Spleen (tissue), 11 donors: ENCODE data around the gene PLA2G3. TPM values are rescaled to one million over a fixed set of nuclear protein-coding genes. Genes with fewer than 3 reads are reported as not detected.

Source experiments
- DNase-seq: peaks from one replicate; pipeline ENCODE4 v3.0.0-alpha.2; 2020
- H3K27ac ChIP-seq, 8 donors: fragments of 200-600 bp; sonication (generic) in 7 of 8; 1 replicate in 4 of 8; 2 replicates in 4 of 8; pipeline versions ENCODE4 v1.5.0 to v1.8.0; 2016 to 2021; ENCODE audit warnings: inconsistent platforms in 4 of 8, mild to moderate bottlenecking in 4 of 8, moderate library complexity in 1 of 8
- H3K27me3 ChIP-seq, 7 donors: fragments of 200-600 bp; sonication (generic) in 6 of 7; replicated peaks in 1 of 7; 1 replicate in 4 of 7; 2 replicates in 3 of 7; pipeline versions ENCODE4 v1.5.0 to v1.8.0; 2016 to 2021; ENCODE audit warnings: inconsistent platforms in 3 of 7, mild to moderate bottlenecking in 1 of 7
- H3K36me3 ChIP-seq, 6 donors: fragments of 200-600 bp; sonication (generic) in 5 of 6; 1 replicate in 4 of 6; 2 replicates in 2 of 6; pipeline versions ENCODE4 v1.5.0 to v1.8.0; 2016 to 2021; ENCODE audit warnings: inconsistent platforms in 2 of 6
- H3K4me1 ChIP-seq, 6 donors: fragments of 200-600 bp; sonication (generic) in 5 of 6; 1 replicate in 3 of 6; 2 replicates in 3 of 6; pipeline versions ENCODE4 v1.5.0 to v1.8.0; 2016 to 2021; ENCODE audit warnings: inconsistent platforms in 3 of 6
- H3K4me3 ChIP-seq, 8 donors: fragments of 200-600 bp; sonication (generic) in 7 of 8; 1 replicate in 4 of 8; 2 replicates in 4 of 8; pipeline versions ENCODE4 v1.5.0 to v1.8.0; 2016 to 2021; ENCODE audit warnings: inconsistent platforms in 4 of 8, mild to moderate bottlenecking in 4 of 8, moderate library complexity in 2 of 8
- H3K9me3 ChIP-seq, 8 donors: fragments of 200-600 bp; sonication (generic) in 7 of 8; 1 replicate in 4 of 8; 2 replicates in 4 of 8; pipeline versions ENCODE4 v1.5.0 to v1.8.0; 2016 to 2021; ENCODE audit warnings: inconsistent platforms in 4 of 8
- POLR2A ChIP-seq, 3 donors: fragments of 450-650 bp; IDR thresholded peaks; one replicate each; pipeline ENCODE4 v1.5.1; 2017; ENCODE audit warnings: antibody characterized with exemption in 3 of 3, mild to moderate bottlenecking in 1 of 3
- POLR2AphosphoS5 ChIP-seq, 3 donors: sonication (generic); formaldehyde crosslinking; IDR thresholded peaks; one replicate each; pipeline ENCODE4 v1.5.1; 2017; ENCODE audit warnings: antibody characterized with exemption in 3 of 3
- WGBS, 5 donors: extraction: QIAGEN DNeasy Blood & Tissue Kit in 3 of 5; methylation state at CpG; one replicate each; pipeline versions ENCODE4 v1.1.5 to v1.1.7; 2013 to 2018; 5-methylcytosine and 5-hydroxymethylcytosine counted together
- intact Hi-C: fragments of 100-400 bp; cut with DNase I; formaldehyde crosslinking; loops from one replicate; pipeline ENCODE4 v1.15.0; 2023; ENCODE audit warnings: low total_unique reads
- polyA plus RNA-seq, 3 donors: library from polyadenylated mRNA; stranded (reverse); fragments of 200-250 nt; gene quantifications; one replicate each; pipeline ENCODE4 v1.2.1, GENCODE V29; 2013
- total RNA-seq, 7 donors: library from RNA; depleted of rRNA in 3 of 7; stranded (reverse); fragments of >200 nt in 3 of 7; fragmentation: NEBNext Ultra II Directional in 4 of 7; extraction: Animal tissue kit (Norgen Biotek cat#: 25700) in 4 of 7; gene quantifications; one replicate each; pipeline versions ENCODE4 v1.1.0 to v1.2.1, GENCODE V29; 2016 to 2021
- TF ChIP-seq, protein P1 (sequence below), 11 experiments: fragments of 200-600 bp in 7 of 11; fragments of 450-650 bp in 4 of 11; sonication (generic) in 4 of 11; IDR thresholded peaks in 8 of 11; conservative IDR thresholded peaks in 3 of 11; 1 replicate in 7 of 11; 2 replicates in 4 of 11; pipeline versions ENCODE4 v1.4.0 to v1.8.0; 2016 to 2021; ENCODE audit warnings: antibody characterized with exemption in 11 of 11, inconsistent platforms in 4 of 11, mild to moderate bottlenecking in 1 of 11
- donor health status: healthy with polysubstance abuse.
- donor health status: DM: no; HTN: no; CAD: no; lungs with moderate emphysema.
- donor health status: DM: no; HTN: no; CAD: no.
- donor health status: Bipolar disorder and iron deficiency.
- donor health status: healthy.
- donor health status: DM: no; HTN: no; CAD: no.
- donor health status: DM: yes; HTN: yes; CAD: no.

The PLA2G3 gene
- total and polyA plus RNA-seq, 10 donors, result not detected

DNA sequence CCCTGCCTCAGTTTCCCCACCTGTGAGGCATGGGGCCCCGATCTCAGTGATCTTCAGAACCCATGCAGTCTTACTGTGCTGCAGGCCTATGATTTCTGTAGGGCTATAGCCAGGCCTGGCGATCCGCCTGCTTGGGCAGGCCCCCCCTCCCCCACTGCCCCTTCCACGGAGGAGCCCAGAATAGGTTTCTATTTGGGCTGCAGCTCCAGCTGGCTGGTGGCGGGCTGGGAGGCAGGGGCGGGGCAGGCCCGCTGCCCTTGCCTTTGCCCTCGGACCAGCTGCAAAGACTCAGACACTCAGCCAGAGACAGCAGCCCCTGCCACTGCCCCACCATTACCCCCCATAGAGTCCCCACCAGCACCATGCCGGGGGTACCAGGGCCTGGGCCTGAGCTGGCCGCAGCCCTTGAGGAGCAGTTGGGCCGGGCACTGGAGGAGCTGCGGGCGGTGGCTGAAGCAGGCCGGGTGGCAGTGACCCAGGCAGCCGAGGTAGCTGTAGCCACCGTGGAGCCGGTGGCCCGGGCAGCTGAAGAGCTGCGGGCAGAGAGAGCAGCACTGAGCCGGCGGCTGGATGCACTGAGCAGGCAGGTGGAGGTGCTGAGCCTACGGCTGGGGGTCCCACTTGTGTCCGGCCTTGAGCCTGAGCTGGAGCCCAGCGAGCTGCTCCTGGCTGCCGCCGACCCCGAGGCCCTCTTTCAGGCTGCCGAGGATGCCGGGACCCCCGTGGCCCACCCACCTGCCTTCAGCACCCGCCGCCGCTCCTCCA lies 47.0 kb downstream of the PLA2G3 start:
- Histone ChIP-seq H3K27ac (peak overlapping the region in 1 of 8 donors; percentile 16), H3K9me3 (no peaks in the 10 kb centered on the region), H3K4me1 (peaks cover 0 to 43% (median 25%) of the 10 kb centered on the region in 6 donors), H3K4me3 (no peak overlapping the region), H3K27me3 (no peaks in the 10 kb centered on the region), H3K36me3 (peaks cover 0 to 100% (median 67%) of the 10 kb centered on the region in 6 donors)
- 88 to 94% (median 92%) methylated on average over 22 to 33 of the region's 33 CpGs for WGBS, 5 donors
- intact Hi-C loops, result no loop called here
- peak; percentile 3 to 33 (median 27) for TF ChIP-seq POLR2AphosphoS5 (IDR thresholded peaks at IDR 0.05)
- TF ChIP-seq, protein P1, sequence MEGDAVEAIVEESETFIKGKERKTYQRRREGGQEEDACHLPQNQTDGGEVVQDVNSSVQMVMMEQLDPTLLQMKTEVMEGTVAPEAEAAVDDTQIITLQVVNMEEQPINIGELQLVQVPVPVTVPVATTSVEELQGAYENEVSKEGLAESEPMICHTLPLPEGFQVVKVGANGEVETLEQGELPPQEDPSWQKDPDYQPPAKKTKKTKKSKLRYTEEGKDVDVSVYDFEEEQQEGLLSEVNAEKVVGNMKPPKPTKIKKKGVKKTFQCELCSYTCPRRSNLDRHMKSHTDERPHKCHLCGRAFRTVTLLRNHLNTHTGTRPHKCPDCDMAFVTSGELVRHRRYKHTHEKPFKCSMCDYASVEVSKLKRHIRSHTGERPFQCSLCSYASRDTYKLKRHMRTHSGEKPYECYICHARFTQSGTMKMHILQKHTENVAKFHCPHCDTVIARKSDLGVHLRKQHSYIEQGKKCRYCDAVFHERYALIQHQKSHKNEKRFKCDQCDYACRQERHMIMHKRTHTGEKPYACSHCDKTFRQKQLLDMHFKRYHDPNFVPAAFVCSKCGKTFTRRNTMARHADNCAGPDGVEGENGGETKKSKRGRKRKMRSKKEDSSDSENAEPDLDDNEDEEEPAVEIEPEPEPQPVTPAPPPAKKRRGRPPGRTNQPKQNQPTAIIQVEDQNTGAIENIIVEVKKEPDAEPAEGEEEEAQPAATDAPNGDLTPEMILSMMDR (IDR thresholded peaks at IDR 0.05 in 8 of 11, conservative IDR thresholded peaks at IDR 0.05 in 3 of 11), result no peak
- no peak for DNase-seq

DNA sequence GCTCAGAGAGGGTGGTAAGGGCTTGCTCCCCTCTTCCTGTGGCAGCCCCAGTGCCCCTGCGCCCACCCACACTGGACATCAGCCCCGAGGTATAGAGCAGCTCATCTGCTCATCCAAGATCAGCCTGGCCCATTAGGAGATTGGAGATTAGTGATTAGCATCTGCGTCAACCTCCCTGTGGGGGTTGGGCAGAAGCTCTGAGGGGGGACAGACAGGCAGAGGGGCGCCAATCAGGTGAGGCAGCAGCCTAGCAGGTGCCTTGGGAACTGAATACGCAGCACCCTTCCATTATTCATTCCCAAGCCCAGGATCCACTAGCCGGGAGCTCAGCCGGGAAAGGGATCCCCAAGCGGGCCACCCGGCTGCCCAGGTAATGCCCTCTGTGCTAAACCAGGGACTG lies 48.1 kb downstream of the PLA2G3 start:
- H3K9me3 ChIP-seq, result no peaks in the 10 kb centered on the region
- H3K27me3 ChIP-seq, result no peaks in the 10 kb centered on the region
- no peak overlapping the region for H3K4me3 ChIP-seq
- peaks cover 0 to 54% (median 30%) of the 10 kb centered on the region in 6 donors for H3K4me1 ChIP-seq
- 96 to 99% (median 97%) methylated on average over 6 to 9 of the region's 9 CpGs for WGBS, 5 donors
- intact Hi-C loops, result no loop called here
- TF ChIP-seq, protein P1 (IDR thresholded peaks at IDR 0.05 in 8 of 11, conservative IDR thresholded peaks at IDR 0.05 in 3 of 11), result no peak
- TF ChIP-seq POLR2AphosphoS5 (IDR thresholded peaks at IDR 0.05) (no peak), POLR2A (IDR thresholded peaks at IDR 0.05) (no peak)
- H3K36me3 ChIP-seq, result peaks cover 0 to 100% (median 69%) of the 10 kb centered on the region in 6 donors
- H3K27ac ChIP-seq, result peak overlapping the region in 2 of 8 donors; percentile 28 to 96
- DNase-seq, result no peak

DNA sequence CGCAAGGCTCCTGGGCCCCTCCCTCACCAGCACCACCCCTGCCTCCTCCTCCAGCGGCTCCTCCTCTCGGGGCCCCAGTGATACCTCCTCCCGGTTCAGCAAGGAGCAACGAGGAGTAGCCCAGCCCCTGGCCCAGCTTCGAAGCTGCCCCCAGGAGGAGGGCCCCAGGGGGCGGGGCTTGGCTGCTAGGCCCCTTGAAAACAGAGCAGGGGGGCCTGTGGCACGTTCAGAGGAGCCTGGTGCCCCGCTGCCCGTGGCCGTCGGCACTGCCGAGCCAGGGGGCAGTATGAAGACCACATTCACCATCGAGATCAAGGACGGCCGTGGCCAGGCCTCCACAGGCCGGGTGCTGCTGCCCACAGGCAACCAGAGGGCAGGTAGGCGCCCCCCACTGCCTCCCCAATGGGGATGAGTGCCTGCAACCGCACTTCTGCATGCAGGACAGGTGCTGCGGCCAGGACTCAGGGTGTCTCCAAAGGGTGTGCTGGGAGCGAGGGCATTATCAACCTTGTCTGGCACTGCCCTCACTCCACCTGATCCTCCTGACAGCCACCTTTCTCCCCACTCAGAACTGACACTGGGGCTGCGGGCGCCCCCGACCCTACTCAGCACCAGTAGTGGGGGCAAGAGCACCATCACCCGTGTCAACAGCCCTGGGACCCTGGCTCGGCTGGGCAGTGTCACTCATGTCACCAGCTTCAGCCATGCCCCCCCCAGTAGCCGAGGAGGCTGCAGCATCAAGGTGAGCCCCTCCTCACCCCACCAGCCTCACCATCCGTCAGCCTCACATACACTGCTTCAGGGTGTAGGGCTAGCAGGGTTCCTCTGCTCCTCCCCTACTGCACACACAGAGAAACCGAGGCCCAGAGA lies 49.0 kb downstream of the PLA2G3 start:
- no peaks in the 10 kb centered on the region for H3K27me3 ChIP-seq
- H3K27ac ChIP-seq, result peak overlapping the region in 4 of 8 donors; percentile 4 to 96 (median 64)
- TF ChIP-seq POLR2A (IDR thresholded peaks at IDR 0.05) (no peak), POLR2AphosphoS5 (IDR thresholded peaks at IDR 0.05) (peak in 2 of 3 donors; percentile 29 to 38)
- H3K4me3 ChIP-seq, result no peak overlapping the region
- intact Hi-C loops, result no loop called here
- no peaks in the 10 kb centered on the region for H3K9me3 ChIP-seq
- DNase-seq, result no peak
- peaks cover 0 to 100% (median 61%) of the 10 kb centered on the region in 6 donors for H3K36me3 ChIP-seq
- H3K4me1 ChIP-seq, result peaks cover 0 to 62% (median 34%) of the 10 kb centered on the region in 6 donors
- WGBS, 5 donors, result 82 to 94% (median 91%) methylated on average over 9 to 29 of the region's 29 CpGs

DNA sequence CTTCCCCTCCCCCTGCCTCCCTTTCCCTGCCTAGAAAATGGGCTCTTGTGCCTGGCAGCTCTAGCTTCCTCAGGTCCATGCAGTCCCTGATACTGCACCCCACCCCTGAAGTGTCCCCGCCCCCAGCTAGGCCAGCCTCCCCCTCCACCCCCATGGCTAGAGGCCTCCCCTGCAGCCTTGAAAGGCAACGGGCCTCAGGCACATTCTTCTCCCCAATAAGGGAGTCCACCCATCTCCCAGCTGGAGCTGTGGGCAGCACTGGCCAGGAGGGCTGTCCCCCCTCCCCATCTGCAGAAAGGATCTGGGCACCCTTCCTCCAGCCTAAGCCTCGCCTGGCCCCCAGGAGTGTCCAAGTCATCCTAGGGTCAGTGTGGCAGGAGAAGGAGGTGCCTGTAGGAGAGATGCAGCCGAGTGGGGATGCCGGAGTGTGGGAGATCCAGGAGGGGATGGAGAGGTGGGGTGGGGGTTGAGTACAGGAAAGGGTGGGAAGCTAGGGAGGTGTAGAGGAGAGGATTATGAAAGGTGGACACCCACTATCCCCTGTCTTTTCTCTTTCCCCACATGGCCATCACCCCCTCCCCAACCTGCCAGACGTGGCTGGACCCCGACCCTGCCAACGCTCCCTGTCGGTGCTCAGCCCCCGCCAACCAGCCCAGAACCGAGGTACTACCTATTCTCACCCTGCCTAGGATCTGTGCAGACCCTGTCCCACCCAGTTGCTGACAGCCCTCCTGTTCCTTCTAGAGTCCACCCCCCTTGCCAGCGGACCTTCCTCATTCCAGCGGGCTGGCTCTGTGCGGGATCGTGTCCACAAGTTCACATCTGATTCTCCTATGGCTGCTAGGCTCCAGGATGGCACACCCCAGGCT lies 49.9 kb downstream of the PLA2G3 start:
- intact Hi-C loops, result no loop called here
- WGBS, 5 donors, result 79 to 95% (median 91%) methylated on average over 14 to 15 of the region's 15 CpGs
- Histone ChIP-seq H3K27me3 (no peaks in the 10 kb centered on the region), H3K9me3 (no peaks in the 10 kb centered on the region), H3K4me1 (peaks cover 0 to 71% (median 41%) of the 10 kb centered on the region in 6 donors), H3K36me3 (peaks cover 0 to 95% (median 58%) of the 10 kb centered on the region in 6 donors), H3K27ac (peak overlapping the region in 5 of 8 donors; percentile 27 to 96 (median 63)), H3K4me3 (peak overlapping the region in 1 of 8 donors; percentile 13)
- no peak for DNase-seq
- TF ChIP-seq, protein P1 (IDR thresholded peaks at IDR 0.05 in 8 of 11, conservative IDR thresholded peaks at IDR 0.05 in 3 of 11), result no peak
- TF ChIP-seq POLR2AphosphoS5 (IDR thresholded peaks at IDR 0.05), result no peak
- TF ChIP-seq POLR2A (IDR thresholded peaks at IDR 0.05), result no peak
